GM10248 (cell line): Measurements from ENCODE around the gene SAMD14.

Experiments
- CTCF ChIA-PET: fragments of 300-600 bp; sonication (Branson Sonifier 250); formaldehyde crosslinking; extraction: SDS; loops from one replicate; lab custom pipeline; 2021; ENCODE audit warnings: antibody characterized with exemption; lab: Yijun Ruan, JAX
- POLR2A ChIA-PET: fragments of 350-650 bp; sonication (Branson Sonifier 250); formaldehyde crosslinking; extraction: SDS; loops from one replicate; lab custom pipeline; 2020; ENCODE audit warnings: antibody characterized with exemption; lab: Yijun Ruan, JAX
- DNase-seq: peaks from one replicate; pipeline ENCODE4 v3.0.0; 2012; ENCODE audit errors: extremely low spot score
- TF ChIP-seq, protein P1 (sequence below): IDR thresholded peaks from 2 replicates; pipeline ENCODE4 v1.5.1; 2012; ENCODE audit warnings: mild to moderate bottlenecking, low read depth; ENCODE audit errors: extremely low read depth, missing control alignments, control extremely low read depth

The SAMD14 gene

DNA sequence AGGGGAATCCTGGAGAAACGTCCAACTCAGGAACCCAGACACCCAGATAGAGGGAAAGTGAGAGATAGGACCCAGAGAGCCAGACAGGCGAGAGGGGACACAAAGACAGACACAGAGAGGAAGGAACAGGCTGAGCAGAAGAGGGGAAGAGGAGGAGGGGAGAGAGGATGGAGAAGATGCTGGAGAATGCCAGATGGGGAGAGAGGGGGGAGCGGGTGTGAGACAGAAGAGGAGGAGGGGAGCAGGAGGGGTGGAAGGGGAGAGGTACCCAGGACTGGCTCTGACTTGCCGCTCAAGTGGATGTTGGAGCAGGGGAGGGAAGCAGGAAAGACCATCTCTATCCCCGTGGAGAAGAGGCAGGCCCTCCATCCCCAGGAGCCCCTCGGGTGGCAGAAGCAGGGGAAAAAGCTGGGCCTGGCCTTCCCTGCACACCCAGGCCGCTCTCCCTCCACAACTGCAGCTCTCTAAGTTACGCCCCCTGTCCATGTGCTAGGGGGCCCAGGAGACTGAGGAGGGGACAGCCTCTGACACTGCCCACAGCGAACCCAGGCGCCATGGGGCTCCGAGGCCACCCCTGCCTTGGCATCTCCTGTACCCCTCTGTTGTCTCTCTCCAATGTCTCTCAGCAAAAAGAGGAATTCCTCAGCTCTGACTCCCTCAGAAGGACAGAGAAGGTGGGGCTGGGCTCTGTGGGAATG, 15.7 kb upstream of the SAMD14 start:
- CTCF ChIA-PET: interaction anchor here (0.7 to 10.7 kb wide), 10 partner anchors 10 to 51 kb away, joined by 3 to 96 read pairs (median 4); partner anchors contain the start of gene SGCA
- POLR2A ChIA-PET: interaction anchor here (0.7 kb wide), 1 partner anchor 15 kb away, joined by 5 read pairs; no protein-coding TSS in a partner anchor
- TF ChIP-seq, protein P1, sequence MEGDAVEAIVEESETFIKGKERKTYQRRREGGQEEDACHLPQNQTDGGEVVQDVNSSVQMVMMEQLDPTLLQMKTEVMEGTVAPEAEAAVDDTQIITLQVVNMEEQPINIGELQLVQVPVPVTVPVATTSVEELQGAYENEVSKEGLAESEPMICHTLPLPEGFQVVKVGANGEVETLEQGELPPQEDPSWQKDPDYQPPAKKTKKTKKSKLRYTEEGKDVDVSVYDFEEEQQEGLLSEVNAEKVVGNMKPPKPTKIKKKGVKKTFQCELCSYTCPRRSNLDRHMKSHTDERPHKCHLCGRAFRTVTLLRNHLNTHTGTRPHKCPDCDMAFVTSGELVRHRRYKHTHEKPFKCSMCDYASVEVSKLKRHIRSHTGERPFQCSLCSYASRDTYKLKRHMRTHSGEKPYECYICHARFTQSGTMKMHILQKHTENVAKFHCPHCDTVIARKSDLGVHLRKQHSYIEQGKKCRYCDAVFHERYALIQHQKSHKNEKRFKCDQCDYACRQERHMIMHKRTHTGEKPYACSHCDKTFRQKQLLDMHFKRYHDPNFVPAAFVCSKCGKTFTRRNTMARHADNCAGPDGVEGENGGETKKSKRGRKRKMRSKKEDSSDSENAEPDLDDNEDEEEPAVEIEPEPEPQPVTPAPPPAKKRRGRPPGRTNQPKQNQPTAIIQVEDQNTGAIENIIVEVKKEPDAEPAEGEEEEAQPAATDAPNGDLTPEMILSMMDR: no peak
- no peak for DNase-seq

DNA sequence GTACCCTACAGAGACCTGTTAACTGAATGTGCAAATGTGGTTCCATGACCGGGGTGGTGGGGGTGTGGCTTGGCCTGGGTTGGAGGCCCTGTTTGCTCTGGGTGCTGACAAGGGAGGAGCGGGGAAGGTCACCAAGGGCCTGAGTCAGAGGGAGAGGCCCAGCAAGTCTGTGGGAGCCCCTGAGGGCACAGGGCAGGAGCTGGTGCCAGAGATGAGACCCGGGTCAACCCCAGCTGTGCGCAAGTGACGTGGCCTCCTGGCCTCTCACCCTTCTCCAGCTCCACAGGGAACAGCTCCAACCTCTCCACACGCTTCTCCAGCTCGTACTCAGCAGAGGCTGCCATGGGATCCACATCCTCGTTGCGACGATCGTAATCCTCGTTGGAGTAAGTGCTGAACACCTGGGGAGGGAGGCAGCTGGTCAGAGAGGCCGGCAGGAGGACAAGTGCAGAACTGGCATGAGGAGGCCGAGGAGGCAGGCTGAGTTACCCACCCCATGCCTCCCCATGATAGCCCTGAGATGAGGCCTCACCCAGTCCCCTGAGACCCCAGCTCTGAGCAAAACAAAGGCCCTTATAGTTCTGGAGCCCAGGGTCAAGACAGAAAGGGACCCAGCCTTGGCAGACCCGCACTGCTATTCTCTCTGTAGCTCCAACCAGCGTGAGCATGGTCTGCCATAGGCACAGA, 15.0 kb upstream of the SAMD14 start:
- ChIA-PET POLR2A (no interaction called here), CTCF (interaction anchor here (1.1 to 10.7 kb wide), 8 partner anchors 9 to 51 kb away, joined by 3 to 96 read pairs (median 6); no protein-coding TSS in a partner anchor)
- TF ChIP-seq, protein P1: no peak
- DNase-seq: no peak

DNA sequence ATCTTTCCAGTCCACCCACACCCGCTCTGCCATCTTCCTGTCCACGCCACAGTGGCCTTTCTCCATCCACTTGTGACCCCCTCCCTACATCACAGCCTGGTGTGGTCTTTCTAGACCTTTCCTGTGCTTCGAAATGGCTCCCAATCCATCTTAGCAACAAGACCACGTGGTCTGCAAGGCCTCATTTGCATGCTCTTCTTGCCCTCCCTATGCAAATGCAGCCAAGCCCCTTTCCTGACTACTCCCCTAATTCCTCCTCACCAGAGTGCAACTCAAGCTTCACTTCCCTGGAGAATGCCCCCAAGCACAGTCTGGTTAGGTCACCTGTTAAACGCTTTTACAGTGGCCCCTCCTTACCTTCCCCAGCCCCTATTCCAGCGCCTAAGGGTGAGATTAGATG, 14.4 kb upstream of the SAMD14 start:
- CTCF ChIA-PET: interaction anchor here (1.1 to 10.7 kb wide), 7 partner anchors 9 to 56 kb away, joined by 3 to 96 read pairs (median 5); no protein-coding TSS in a partner anchor
- TF ChIP-seq, protein P1: no peak
- POLR2A ChIA-PET: no interaction called here
- no peak for DNase-seq

DNA sequence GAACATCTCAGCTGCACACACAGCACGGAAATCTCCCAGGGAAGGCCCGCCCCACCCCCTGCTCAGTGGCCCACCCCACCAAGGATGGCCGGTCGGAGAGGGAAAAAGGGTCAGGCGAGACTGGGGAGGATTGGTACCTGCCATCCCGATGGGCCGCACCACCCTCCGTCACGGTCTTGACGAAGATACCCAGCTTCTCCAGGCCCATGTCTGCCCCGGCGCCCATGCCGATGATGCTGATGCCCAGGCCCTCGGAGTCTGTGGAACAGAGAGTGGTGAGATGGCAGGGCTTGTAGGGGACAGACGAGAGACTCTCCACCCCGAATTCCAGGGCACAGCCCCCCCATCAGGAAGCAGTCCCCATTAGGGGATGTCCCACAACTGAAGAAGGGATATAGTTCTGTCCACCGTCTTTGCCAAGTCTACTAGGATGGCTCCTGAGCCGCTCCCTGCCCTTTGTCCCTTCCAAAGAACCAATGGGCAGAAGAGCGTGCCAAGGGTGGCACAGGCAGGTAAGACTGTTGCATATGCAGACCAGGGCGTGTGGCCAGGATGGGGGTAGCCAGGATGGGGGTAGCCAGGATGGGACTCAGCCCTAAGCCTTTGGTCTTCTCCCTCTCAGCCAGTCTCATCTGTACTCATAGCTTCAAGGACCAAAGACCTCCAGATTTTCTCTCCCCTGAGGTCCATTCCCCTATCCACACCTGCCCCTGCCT, 13.7 kb upstream of the SAMD14 start:
- ChIA-PET POLR2A (interaction anchor here (1.2 kb wide), 1 partner anchor 8 kb away, joined by 3 read pairs; no protein-coding TSS in a partner anchor), CTCF (interaction anchor here (1.1 to 10.7 kb wide), 7 partner anchors 8 to 56 kb away, joined by 3 to 96 read pairs (median 7); no protein-coding TSS in a partner anchor)
- no peak for DNase-seq
- TF ChIP-seq, protein P1: no peak

DNA sequence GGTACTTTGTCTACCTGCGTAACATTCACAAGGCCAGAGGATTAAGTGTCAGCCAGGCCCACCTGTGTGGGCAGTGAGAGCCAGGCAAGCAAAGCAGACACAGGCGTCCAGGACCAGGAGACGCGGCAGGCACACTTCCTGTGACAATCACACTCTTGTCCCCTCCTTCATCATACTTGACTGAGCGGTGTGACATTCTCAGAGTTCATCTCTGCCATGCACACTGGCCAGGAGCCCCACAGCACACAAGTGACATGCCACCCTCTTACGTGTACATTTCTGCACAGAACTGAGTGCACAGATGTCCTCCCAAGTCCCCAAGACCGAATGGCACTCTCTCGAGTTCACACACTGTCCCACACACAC, 11.8 kb upstream of the SAMD14 start:
- no peak for DNase-seq
- CTCF ChIA-PET: interaction anchor here (0.9 to 6.2 kb wide), 7 partner anchors 10 to 47 kb away, joined by 3 to 60 read pairs (median 7); partner anchors contain the start of gene PDK2
- POLR2A ChIA-PET: no interaction called here
- TF ChIP-seq, protein P1: no peak

DNA sequence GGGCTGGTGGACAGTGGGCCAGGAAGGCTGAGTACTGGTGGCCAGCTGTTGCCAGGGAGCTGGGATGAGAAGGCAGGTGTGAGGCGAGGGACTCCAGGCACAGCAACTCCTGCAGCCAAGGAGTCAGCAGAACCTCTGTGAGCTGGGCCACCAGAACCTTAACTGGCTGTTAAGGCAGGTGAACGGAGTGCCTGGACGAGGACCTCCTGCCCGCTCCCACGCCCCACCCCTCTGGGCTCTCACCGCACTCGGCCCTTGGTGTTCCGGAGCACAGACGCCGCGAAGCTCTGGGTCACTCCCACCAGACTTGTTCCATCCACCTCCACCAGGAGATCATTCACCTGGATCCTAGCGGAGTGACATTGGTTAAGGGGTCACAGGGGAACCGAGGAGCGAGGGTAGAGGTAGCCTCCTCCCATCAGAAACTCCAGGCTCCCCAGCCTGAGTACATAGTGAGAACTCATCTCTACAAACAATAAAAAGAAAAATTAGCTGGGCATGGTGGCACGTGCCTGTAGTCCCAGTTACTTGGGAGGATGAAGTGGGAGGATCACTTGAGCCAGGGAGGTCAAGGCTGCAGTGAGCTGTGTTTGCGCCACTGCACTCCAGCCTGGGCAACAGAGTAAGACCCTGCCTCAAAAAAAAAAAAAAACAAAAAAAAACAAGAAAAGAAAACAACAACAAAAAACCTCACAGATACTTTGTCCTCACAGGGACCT, 11.2 kb upstream of the SAMD14 start:
- POLR2A ChIA-PET: no interaction called here
- CTCF ChIA-PET: interaction anchor here (0.8 to 6.2 kb wide), 11 partner anchors 8 to 74 kb away, joined by 3 to 60 read pairs (median 7); partner anchors contain the start of genes PDK2 and PPP1R9B
- TF ChIP-seq, protein P1: no peak
- no peak for DNase-seq
